ENCODE results near the gene PHF24. TPM values are rescaled to one million over a fixed set of nuclear protein-coding genes. Genes with fewer than 3 reads are reported as not detected.

The PHF24 gene
- total RNA-seq, 3 donors from 2014 or later (not counting 1 experiment from before 2014, with no cell fraction given): not detected

- H3K9me3 Mint-ChIP-seq: no peaks in the 10 kb centered on the region
- Histone ChIP-seq H3K9me3 (ENCODE audit: control insufficient read depth, insufficient read depth, low read length) (no peaks in the 10 kb centered on the region), H3K4me1 (ENCODE audit: control insufficient read depth, insufficient read depth, low read length) (no peaks in the 10 kb centered on the region), H3K36me3 (ENCODE audit: control insufficient read depth, insufficient read depth, low read length) (no peaks in the 10 kb centered on the region), H3K27ac (ENCODE audit: low read length) (no peak overlapping the region), H3K27me3 (ENCODE audit: control insufficient read depth, insufficient read depth, low read length) (no peaks in the 10 kb centered on the region), H3K4me3 (ENCODE audit: low read length) (no peak overlapping the region)
- H3K4me3 Mint-ChIP-seq: no peak overlapping the region
- no peak for TF ChIP-seq CTCF (IDR thresholded peaks at IDR 0.05)
- ATAC-seq (no peak), DNase-seq (no peak)
- no peaks in the 10 kb centered on the region for H3K27me3 Mint-ChIP-seq (ENCODE audit: low read depth in 2 of 2)
- no peak overlapping the region for H3K27ac Mint-ChIP-seq
- no peaks in the 10 kb centered on the region for H3K36me3 Mint-ChIP-seq
- intact Hi-C loops (cut with micrococcal nuclease): no loop called here
- H3K4me1 Mint-ChIP-seq: no peaks in the 10 kb centered on the region
- 95% methylated on average over 6 of the region's 6 CpGs for WGBS (ENCODE audit: insufficient coverage)
Measured at GRCh38 chr9:35000535-35001284, 42.6 kb downstream of the PHF24 start.

- Histone ChIP-seq H3K27me3 (ENCODE audit: control insufficient read depth, insufficient read depth, low read length) (no peaks in the 10 kb centered on the region), H3K9me3 (ENCODE audit: control insufficient read depth, insufficient read depth, low read length) (no peaks in the 10 kb centered on the region), H3K4me1 (ENCODE audit: control insufficient read depth, insufficient read depth, low read length) (no peaks in the 10 kb centered on the region), H3K4me3 (ENCODE audit: low read length) (no peak overlapping the region), H3K36me3 (ENCODE audit: control insufficient read depth, insufficient read depth, low read length) (no peaks in the 10 kb centered on the region), H3K27ac (ENCODE audit: low read length) (no peak overlapping the region)
- H3K9me3 Mint-ChIP-seq: no peaks in the 10 kb centered on the region
- no peak for ATAC-seq
- intact Hi-C loops (cut with micrococcal nuclease): no loop called here
- WGBS (ENCODE audit: insufficient coverage): 73% methylated on average over 1 of the region's 2 CpGs
- TF ChIP-seq CTCF (IDR thresholded peaks at IDR 0.05): no peak
- no peak overlapping the region for H3K27ac Mint-ChIP-seq
- no peaks in the 10 kb centered on the region for H3K36me3 Mint-ChIP-seq
- no peak overlapping the region for H3K4me3 Mint-ChIP-seq
- DNase-seq: no peak
- no peaks in the 10 kb centered on the region for H3K27me3 Mint-ChIP-seq (ENCODE audit: low read depth in 2 of 2)
- no peaks in the 10 kb centered on the region for H3K4me1 Mint-ChIP-seq
Measured at GRCh38 chr9:35001285-35001677, 43.2 kb downstream of the PHF24 start.

- DNase-seq (no peak), ATAC-seq (no peak)
- TF ChIP-seq CTCF (IDR thresholded peaks at IDR 0.05): no peak
- no peaks in the 10 kb centered on the region for H3K36me3 Mint-ChIP-seq
- no peaks in the 10 kb centered on the region for H3K9me3 ChIP-seq (ENCODE audit: control insufficient read depth, insufficient read depth, low read length)
- 89% methylated on average over 2 of the region's 2 CpGs for WGBS (ENCODE audit: insufficient coverage)
- H3K36me3 ChIP-seq (ENCODE audit: control insufficient read depth, insufficient read depth, low read length): no peaks in the 10 kb centered on the region
- H3K27me3 Mint-ChIP-seq (ENCODE audit: low read depth in 2 of 2): no peaks in the 10 kb centered on the region
- no peaks in the 10 kb centered on the region for H3K27me3 ChIP-seq (ENCODE audit: control insufficient read depth, insufficient read depth, low read length)
- H3K4me3 Mint-ChIP-seq: no peak overlapping the region
- H3K4me3 ChIP-seq (ENCODE audit: low read length): no peak overlapping the region
- no peaks in the 10 kb centered on the region for H3K4me1 ChIP-seq (ENCODE audit: control insufficient read depth, insufficient read depth, low read length)
- H3K9me3 Mint-ChIP-seq: no peaks in the 10 kb centered on the region
- intact Hi-C loops (cut with micrococcal nuclease): no loop called here
- H3K4me1 Mint-ChIP-seq: no peaks in the 10 kb centered on the region
- no peak overlapping the region for H3K27ac ChIP-seq (ENCODE audit: low read length)
- H3K27ac Mint-ChIP-seq: no peak overlapping the region
Measured at GRCh38 chr9:35001803-35002502, 43.9 kb downstream of the PHF24 start.

All from natural killer cell (primary cell).